ENCODE measurements around the gene KCNQ1. TPM values are rescaled to one million over a fixed set of nuclear protein-coding genes. Genes with fewer than 3 reads are reported as not detected.

The KCNQ1 gene
- total RNA-seq, 1 donor from 2014 or later, result 0.16 TPM

DNA sequence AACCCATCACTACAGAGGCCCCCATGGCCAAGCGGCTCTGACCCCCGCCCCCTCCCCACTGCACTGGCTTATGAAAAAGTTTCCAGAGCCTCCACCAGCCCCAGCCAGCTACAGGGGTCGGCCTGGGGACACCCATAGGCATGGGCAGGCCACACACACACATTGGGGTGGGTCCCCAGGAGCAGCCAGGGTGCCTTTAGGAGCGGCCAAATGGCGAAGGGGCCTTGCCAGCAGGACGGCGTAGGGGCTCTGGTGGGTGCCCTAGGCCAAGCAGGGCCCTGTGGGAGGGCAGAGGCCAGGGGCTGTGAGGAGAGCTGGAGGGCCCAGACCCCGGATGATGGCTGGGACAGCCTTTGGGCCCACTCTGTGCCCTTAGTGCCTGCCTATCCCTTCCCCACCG, 34.2 kb upstream of the KCNQ1 start:
- Mint-ChIP-seq H3K4me1 (ENCODE audit: unreplicated experiment) (no peaks in the 10 kb centered on the region), H3K36me3 (ENCODE audit: unreplicated experiment) (no peaks in the 10 kb centered on the region), H3K9me3 (ENCODE audit: unreplicated experiment) (no peaks in the 10 kb centered on the region), H3K27ac (ENCODE audit: unreplicated experiment) (no peak overlapping the region), H3K27me3 (ENCODE audit: unreplicated experiment) (no peaks in the 10 kb centered on the region), H3K4me3 (ENCODE audit: unreplicated experiment) (no peak overlapping the region)
- no peak for DNase-seq (ENCODE audit: extremely low spot score, unreplicated experiment)
- TF ChIP-seq, protein P1, sequence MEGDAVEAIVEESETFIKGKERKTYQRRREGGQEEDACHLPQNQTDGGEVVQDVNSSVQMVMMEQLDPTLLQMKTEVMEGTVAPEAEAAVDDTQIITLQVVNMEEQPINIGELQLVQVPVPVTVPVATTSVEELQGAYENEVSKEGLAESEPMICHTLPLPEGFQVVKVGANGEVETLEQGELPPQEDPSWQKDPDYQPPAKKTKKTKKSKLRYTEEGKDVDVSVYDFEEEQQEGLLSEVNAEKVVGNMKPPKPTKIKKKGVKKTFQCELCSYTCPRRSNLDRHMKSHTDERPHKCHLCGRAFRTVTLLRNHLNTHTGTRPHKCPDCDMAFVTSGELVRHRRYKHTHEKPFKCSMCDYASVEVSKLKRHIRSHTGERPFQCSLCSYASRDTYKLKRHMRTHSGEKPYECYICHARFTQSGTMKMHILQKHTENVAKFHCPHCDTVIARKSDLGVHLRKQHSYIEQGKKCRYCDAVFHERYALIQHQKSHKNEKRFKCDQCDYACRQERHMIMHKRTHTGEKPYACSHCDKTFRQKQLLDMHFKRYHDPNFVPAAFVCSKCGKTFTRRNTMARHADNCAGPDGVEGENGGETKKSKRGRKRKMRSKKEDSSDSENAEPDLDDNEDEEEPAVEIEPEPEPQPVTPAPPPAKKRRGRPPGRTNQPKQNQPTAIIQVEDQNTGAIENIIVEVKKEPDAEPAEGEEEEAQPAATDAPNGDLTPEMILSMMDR (IDR thresholded peaks at IDR 0.05), result no peak

DNA sequence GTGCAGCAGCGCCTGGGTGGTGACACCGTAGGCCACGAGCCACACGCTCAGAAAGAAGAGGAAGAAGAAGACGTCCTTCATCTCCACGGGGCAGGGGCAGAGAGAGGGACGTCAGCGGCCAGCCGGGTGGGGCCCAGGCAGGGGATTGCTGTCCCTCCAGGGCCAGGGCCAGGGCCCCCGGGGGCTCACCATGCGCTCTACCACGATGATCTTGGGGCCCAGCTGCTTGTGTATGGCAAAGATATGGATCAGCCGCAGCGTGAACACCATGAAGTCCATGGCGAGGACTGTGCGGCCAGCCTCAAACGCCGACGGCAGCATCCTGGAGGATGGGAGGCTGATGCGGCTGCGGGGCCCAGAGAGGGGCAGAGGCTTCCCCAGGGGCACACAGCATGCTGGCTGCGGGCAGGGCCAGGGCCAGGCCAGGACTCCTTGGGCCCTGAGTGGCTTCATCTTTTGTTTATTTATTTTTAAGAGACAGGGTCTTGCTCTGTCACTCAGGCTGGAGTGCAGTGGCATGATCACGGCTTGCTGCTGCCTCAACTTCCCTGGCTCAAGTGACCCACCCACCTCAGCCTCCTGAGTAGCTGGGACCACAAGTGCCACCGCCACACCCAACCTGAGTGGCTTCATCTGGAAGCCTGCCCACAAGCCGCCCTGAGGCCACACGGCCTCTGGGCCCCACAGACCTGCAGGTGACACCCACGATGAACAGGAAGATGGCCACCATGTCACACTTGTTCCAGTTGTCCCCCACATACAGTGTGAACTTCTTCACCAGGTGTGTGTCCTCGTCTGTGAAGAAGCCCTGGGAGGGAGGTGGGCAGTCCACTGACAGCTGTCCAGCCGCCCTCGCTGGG, 33.1 kb upstream of the KCNQ1 start:
- DNase-seq (ENCODE audit: extremely low spot score, unreplicated experiment), result no peak
- Mint-ChIP-seq H3K9me3 (ENCODE audit: unreplicated experiment) (no peaks in the 10 kb centered on the region), H3K4me3 (ENCODE audit: unreplicated experiment) (no peak overlapping the region), H3K27me3 (ENCODE audit: unreplicated experiment) (no peaks in the 10 kb centered on the region), H3K27ac (ENCODE audit: unreplicated experiment) (no peak overlapping the region), H3K4me1 (ENCODE audit: unreplicated experiment) (no peaks in the 10 kb centered on the region), H3K36me3 (ENCODE audit: unreplicated experiment) (no peaks in the 10 kb centered on the region)
- TF ChIP-seq, protein P1 (IDR thresholded peaks at IDR 0.05), result no peak

DNA sequence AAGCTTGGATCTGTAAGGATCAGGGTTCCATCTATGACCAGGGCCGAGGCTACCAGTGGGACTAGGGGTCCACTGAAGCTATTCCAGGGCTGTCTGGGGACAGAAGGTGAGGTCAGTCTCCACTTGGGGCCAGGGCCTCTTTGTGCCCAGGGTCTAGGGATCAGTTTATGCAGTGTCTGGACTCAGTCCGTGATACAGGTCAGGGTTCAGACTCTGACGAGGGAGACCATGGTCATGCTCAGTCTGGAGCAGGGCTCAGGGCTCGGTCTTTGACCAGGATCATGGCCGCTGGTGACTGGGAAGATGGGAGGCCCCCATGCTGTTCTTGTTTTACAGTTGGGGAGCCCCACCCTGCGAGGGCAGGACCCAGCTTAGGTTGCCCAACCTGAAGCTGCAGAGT, 32.5 kb upstream of the KCNQ1 start:
- Mint-ChIP-seq H3K4me3 (ENCODE audit: unreplicated experiment) (no peak overlapping the region), H3K4me1 (ENCODE audit: unreplicated experiment) (no peaks in the 10 kb centered on the region), H3K36me3 (ENCODE audit: unreplicated experiment) (no peaks in the 10 kb centered on the region), H3K27ac (ENCODE audit: unreplicated experiment) (no peak overlapping the region), H3K27me3 (ENCODE audit: unreplicated experiment) (no peaks in the 10 kb centered on the region), H3K9me3 (ENCODE audit: unreplicated experiment) (no peaks in the 10 kb centered on the region)
- DNase-seq (ENCODE audit: extremely low spot score, unreplicated experiment), result no peak
- TF ChIP-seq, protein P1 (IDR thresholded peaks at IDR 0.05), result no peak

DNA sequence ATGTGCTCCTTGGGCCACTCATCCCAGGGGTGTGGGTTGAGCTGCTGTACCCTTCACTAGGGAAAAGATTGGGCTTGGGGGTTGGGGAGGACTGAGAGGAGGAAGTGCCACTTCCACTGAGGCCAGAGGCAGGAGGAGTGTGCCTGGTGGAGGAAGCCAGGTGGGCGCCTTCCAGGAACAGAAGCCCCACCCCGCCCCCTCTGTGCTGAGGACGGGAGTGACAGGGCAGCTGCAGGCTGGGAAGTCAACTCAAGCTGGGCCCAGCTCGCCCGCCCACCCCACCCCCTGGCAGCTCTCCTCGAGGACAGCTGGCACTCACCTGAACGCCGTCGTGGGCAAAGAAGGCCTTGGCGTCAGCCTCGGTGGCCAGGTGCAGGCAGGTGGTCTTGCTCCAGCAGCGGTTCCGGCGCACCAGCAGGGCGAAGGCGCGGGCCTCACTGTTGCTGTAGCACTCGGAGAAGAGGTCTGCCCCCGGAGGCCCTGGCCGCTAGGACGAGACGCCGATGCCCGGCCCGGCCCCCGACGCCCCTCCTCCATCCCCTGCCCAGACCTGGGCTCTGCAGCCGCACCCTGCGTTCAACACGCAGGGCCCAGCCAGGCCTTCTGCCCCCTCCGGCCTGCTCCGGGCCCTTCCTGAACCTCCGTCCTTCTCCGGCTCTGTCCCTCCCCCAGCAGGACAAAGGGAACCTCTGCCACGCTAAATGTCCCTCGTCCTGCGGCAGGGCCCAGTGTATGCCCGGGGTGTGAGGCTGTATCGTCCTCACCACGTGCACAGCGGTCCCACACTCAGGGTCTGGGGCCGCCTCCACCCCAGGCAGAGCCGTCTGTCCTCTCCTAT, 30.8 kb upstream of the KCNQ1 start:
- no peaks in the 10 kb centered on the region for H3K27me3 Mint-ChIP-seq (ENCODE audit: unreplicated experiment)
- H3K27ac Mint-ChIP-seq (ENCODE audit: unreplicated experiment), result no peak overlapping the region
- DNase-seq (ENCODE audit: extremely low spot score, unreplicated experiment), result no peak
- H3K36me3 Mint-ChIP-seq (ENCODE audit: unreplicated experiment), result no peaks in the 10 kb centered on the region
- no peak overlapping the region for H3K4me3 Mint-ChIP-seq (ENCODE audit: unreplicated experiment)
- TF ChIP-seq, protein P1 (IDR thresholded peaks at IDR 0.05), result no peak
- H3K9me3 Mint-ChIP-seq (ENCODE audit: unreplicated experiment), result no peaks in the 10 kb centered on the region
- H3K4me1 Mint-ChIP-seq (ENCODE audit: unreplicated experiment), result no peaks in the 10 kb centered on the region

DNA sequence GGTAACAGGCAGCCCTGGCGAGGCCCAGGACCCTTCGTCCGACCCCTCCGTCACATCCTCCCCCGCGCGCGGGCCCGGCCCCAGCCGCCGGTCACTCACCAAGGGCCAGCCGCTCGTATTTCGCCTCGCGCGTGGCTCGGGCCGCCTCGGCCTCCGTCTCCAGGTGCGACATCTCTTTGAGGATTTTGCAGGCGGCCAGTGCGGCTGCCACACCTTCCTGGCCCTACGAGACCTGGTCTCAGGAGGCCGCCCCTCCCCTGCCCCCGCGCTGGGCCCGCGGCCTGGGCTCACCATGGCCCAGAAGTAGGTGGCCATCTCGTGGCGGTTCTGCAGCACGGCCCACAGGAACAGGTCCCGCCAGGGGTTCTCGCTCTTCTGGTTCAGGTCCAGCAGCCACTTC, 30.2 kb upstream of the KCNQ1 start:
- Mint-ChIP-seq H3K27ac (ENCODE audit: unreplicated experiment) (no peak overlapping the region), H3K36me3 (ENCODE audit: unreplicated experiment) (no peaks in the 10 kb centered on the region), H3K9me3 (ENCODE audit: unreplicated experiment) (no peaks in the 10 kb centered on the region), H3K4me3 (ENCODE audit: unreplicated experiment) (no peak overlapping the region), H3K27me3 (ENCODE audit: unreplicated experiment) (no peaks in the 10 kb centered on the region), H3K4me1 (ENCODE audit: unreplicated experiment) (peaks cover under 1% of the 10 kb centered on the region)
- TF ChIP-seq, protein P1 (IDR thresholded peaks at IDR 0.05), result no peak
- no peak for DNase-seq (ENCODE audit: extremely low spot score, unreplicated experiment)

All from osteocyte (in vitro differentiated cells).